GM12801 (cell line): ENCODE measurements around the gene PLA2G15.

Source experiments
- TF ChIP-seq, protein P1 (sequence below): IDR thresholded peaks from one replicate; pipeline ENCODE4 v1.5.1; 2011; ENCODE audit warnings: control low read depth; ENCODE audit not compliant: insufficient read length; ENCODE audit errors: extremely low read depth

The PLA2G15 gene, protein sequence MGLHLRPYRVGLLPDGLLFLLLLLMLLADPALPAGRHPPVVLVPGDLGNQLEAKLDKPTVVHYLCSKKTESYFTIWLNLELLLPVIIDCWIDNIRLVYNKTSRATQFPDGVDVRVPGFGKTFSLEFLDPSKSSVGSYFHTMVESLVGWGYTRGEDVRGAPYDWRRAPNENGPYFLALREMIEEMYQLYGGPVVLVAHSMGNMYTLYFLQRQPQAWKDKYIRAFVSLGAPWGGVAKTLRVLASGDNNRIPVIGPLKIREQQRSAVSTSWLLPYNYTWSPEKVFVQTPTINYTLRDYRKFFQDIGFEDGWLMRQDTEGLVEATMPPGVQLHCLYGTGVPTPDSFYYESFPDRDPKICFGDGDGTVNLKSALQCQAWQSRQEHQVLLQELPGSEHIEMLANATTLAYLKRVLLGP

DNA sequence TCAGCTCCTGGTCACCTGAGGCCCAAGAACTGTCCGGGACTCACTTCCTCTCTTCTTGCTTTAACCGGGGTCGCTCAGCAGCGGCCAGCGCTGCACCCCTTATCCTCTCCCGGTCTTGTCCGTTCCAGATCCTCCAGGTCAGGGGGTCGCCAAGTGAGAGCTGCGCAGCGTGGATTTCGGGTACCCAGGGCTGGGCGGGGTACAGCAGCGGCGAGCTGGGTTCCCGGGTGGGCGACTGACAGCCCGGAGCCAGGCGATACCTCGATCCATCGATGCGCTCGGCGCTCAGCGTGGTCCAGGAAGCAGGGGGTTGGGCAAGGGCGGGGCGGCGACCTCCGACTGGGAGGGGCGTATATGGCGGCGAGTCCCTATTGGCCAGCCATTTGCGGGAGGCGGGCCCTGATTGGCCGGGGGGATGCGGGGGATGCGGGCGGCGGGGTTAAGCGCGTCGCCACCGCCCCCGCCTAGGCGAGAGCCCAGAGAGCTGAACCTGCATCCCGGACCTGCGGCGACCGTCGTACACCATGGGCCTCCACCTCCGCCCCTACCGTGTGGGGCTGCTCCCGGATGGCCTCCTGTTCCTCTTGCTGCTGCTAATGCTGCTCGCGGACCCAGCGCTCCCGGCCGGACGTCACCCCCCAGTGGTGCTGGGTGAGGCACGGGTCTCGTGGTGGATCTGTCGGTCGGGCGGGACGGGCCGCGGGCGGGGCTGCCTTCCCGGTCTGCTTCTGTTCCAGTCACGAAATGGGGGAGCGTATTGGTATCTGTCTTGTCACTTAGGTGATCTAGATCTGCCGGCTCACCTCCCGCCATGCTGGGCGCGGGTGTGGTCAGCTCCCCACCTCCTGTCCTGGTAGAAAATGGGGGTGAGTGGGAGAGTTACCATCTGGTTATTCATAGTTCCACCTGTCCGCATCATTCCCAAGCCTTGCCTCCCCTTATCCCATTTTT, at the start of gene PLA2G15:
PLA2G15 (plus strand) TSS at position 471 of the 951 bp plus-strand sequence; CDS start at position 525, 54 bp downstream.
- TF ChIP-seq, protein P1, sequence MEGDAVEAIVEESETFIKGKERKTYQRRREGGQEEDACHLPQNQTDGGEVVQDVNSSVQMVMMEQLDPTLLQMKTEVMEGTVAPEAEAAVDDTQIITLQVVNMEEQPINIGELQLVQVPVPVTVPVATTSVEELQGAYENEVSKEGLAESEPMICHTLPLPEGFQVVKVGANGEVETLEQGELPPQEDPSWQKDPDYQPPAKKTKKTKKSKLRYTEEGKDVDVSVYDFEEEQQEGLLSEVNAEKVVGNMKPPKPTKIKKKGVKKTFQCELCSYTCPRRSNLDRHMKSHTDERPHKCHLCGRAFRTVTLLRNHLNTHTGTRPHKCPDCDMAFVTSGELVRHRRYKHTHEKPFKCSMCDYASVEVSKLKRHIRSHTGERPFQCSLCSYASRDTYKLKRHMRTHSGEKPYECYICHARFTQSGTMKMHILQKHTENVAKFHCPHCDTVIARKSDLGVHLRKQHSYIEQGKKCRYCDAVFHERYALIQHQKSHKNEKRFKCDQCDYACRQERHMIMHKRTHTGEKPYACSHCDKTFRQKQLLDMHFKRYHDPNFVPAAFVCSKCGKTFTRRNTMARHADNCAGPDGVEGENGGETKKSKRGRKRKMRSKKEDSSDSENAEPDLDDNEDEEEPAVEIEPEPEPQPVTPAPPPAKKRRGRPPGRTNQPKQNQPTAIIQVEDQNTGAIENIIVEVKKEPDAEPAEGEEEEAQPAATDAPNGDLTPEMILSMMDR, result no peak

DNA sequence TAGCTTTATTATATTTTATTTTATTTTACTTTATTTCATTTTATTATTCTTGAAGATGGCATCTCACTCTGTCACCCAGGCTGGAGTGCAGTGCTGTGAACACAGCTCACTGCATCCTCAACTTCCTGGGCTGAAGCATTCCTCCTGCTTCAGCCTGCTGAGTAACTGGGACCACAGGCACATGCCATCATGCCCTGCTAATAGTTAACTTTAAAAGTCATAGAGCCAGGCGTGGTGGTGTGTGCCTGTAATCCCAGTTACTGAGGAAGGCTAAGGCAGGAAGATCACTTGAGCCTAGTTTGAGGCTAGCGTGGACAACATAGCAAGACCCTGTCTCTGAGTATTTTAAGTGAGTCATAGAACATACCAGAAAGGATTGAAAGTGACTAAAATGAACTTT, 47.9 kb upstream of the PLA2G15 start:
- TF ChIP-seq, protein P1, result no peak

DNA sequence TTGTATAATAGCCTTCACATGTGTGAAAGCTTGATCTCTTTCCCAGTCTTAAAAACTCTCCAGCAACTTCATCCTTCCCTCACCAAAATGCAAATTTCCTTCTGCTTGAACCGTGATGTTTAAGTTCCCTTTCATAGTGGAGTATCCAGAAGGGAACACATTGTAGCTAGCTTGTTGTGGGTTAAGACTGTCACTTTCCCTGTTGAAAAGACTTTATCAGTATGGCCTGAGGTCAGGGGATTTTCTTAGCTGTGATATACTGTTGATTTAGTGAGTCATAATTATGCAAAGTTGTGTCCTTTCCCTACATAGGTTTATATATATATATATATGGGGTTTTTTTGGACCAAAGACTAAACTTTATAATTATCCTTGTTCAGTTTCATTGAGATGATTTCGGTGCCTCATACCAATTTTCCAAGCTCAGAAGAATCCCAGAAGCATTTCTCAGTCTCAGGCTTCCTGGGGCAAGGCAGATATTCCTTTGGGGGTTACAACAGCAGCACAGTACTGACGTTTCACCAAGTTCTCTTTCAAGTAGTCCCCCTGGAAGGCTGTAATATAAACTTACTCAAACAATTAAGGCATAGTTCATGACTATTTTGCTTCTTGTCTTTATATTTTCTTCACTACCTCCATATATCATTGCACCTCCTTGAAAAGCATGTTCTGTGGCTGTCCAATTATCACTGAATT, 44.9 kb upstream of the PLA2G15 start:
- TF ChIP-seq, protein P1, result no peak

DNA sequence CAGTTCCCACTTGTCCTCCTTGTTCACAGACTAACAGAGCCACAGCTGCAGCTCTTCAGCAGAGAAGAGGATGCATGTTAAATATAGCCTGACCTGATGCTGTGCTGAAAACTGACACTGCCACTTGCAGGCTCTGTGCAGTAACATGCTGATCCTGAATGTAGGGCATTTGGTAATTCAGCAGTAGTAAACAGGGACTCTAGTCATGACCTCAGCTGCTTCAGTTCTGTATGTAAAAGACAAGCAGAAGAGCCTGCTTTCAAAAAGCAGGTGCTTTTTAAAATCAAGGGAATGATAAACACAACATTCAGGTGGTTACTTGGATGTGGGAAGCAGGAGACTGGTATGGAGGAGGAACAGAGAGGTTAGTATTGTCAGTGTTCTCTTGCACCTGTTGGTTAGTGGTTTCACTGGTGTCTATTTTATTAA, 43.1 kb upstream of the PLA2G15 start:
- TF ChIP-seq, protein P1, result no peak

DNA sequence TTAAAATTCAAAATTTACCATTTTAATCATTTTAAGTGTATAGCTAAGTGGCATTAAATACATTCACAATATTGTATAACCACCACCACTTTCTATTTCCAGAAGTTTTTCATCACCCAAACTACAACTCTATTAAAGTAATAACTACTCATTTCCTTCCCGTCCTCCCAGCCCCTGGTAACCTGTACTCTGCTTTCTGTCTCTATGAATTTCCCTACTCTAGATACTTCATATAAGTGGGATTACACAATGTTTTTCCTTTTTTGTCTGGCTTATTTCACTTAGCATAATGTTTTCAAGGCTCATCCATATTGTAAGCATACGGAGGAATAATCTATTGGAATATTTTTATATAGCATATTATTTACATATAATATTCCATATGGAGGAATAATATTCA, 38.9 kb upstream of the PLA2G15 start:
- TF ChIP-seq, protein P1, result no peak

DNA sequence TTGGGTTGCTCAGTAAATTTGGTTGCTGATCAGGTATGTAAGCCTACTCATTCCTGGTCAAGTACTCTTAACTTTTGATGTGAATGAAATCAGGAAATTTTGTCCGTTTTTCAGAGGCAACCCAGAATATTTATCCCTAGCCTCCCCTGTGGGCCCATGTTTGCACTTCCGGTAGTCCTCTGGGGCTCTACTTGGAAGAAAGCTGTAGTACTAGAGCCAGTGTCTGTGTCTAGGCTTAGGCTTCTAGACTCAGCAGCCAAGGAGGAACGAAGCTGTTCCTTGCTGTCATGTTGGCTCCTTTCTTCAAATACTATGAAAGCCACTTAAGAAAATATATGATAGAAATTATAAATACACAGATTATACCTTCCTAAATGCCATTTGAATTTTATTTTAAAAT, 30.4 kb upstream of the PLA2G15 start:
- TF ChIP-seq, protein P1, result no peak

DNA sequence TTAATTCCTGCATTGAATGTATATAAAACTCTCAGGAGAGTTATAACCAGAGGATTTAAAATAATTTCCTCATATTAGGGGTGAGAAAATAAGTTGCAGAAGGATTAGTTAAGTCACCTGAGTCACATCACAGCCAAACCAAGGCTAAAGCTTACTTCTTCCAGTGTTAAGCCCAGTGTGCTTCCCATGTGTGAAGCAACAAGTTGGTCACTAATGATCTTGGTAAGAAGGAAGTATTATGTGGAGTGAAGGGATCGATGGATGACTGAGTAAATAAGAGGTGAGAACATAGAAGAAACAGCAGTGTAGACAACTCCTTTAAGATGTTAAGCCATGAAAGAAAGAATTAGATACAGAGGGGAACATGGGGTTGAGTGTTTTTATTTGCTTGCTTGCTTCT, 29.9 kb upstream of the PLA2G15 start:
- TF ChIP-seq, protein P1, result no peak
